Activated T-helper 1 cell treated with Interleukin-2 at 50 U/mL for 16 hours (primary cell): ENCODE measurements around the gene STK33.

Experiments used
- DNase-seq: peaks from one replicate; pipeline ENCODE4 v3.0.0-alpha.2; 2020; ENCODE audit warnings: low read depth

Gene STK33

GRCh38 chr11:8603696-8604077 lies 9.7 kb upstream of the STK33 start:
- no peak for DNase-seq

DNA sequence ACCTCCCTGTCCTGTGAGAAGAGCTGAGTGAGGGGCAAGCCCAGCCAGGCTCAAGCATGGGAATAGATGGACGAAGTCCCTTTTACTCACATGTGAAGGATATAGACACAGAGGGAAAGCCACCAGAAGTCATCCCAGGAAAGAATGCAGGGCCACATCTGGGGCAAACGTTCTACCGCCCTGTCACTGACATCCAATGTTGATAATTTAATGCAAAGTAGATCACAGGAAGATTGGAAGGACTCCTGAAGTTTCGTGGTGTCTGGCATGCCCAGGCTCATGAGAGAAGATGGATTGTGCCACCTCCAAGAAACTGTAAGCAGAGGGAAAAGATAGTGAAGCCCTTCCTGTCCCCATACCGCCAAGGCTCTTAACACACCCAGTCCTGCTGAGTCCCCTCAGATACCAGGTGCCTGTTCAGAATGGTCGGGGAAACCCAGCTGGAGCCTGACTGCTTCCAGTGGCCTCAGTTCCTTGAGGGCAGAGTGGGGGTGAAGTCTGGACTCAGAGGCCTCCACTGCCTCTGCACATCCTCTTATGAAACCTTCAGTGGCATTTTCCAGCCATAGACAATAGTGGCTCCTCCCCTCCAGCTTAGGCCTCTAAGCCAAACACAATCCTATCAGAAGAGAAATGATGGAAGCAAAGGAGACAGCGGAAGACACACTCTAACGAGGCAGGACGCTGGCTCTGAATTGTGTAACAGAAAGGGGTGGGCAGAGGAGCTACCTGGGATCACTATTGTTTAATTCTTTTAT lies 7.5 kb upstream of the STK33 start:
- no peak for DNase-seq

DNA sequence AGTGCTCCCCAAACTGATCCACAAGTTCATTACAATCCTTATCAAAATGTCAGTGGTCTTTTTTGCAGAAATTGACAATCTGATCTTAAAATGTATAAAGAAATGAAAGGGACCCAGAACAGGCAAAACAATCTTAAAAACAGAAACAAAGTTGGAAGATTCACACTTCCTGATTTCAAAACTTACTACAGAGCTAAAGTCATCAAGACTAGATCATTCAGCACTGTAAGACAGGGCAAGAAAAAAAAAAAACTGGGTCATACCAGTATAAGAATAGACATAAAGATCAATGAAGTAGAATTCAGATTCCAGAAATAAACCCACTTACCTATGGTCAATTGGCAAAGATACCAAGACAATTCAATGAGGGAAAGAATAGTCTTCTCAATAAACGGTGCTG lies 4.5 kb upstream of the STK33 start:
- no peak for DNase-seq

DNA sequence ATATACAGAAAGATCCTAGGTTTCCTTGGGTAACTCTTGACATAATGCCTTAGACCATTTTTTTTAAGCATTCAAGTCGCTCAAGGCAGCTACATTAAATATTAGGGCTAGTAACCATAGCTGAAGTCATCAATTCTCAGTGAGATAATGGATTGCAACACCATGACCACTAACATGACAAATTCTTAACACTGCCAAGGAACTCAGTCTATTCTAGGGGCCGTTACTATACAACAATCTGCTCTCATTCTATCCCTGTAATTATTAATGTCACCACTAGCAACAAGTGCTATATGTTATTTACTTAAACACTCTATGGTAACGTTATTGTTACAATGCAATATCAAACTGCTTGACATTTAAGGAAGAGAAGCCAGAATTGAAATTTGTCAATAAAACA lies 3.2 kb upstream of the STK33 start:
- no peak for DNase-seq

GRCh38 chr11:8596504-8597046 lies 2.5 kb upstream of the STK33 start:
- DNase-seq: no peak

DNA sequence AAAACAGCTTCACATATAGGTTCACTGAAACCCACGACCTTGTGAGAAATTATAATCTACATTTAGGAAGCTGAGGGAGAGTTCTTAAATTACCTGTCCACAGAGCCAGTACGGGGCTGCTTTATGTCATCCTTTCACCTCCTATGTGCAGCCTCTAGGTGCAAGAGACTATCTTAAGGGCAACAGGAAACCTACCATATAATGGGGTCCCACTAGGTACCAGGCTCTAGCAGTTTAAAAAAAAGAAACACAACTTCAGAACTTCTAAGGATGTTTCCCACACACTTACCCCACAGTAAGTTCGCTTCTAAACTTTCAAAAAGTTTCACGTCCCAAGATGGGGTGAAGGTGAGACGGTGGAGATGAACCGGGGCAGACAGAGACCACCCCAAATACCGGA lies 573 bp downstream of the STK33 start:
- no peak for DNase-seq

DNA sequence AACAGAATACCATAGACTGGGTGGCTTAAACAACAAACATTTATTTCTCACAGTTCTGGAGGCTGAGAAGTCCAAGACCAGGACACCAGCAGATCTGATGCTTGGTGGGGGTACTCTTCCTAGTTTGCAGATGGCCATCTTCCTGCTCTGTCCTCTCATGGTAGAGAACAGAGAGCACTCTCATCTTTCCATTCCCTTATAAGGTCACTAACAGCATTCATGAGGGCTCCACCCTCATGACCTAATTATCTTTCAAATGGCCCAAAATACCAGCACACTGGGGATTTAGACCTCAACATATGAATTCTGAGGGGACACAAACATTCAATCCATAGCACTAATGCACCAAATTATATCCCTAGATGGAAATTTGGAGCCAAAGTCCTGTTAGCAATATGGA lies 6.1 kb downstream of the STK33 start:
- no peak for DNase-seq

DNA sequence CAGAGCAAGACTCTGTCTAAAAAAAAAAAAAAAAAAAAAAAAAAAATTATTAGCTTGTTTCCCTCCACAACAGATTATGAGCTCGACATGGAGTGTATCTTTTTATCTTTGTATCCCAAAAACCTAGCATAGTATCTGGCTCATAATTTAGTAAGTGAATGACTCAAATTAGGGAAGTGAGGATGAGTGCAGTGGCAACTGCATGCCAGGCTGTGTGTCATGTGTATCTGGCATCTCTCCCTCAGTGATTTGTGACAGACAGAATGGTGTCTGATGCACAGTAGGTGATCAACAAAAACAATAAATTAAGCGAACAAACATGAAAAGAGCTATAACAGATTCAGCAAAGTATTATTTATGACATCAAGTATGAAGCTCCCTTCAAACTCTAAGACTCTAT lies 7.2 kb downstream of the STK33 start:
- DNase-seq: no peak

GRCh38 chr11:8586184-8586583 lies 7.8 kb downstream of the STK33 start:
- no peak for DNase-seq

DNA sequence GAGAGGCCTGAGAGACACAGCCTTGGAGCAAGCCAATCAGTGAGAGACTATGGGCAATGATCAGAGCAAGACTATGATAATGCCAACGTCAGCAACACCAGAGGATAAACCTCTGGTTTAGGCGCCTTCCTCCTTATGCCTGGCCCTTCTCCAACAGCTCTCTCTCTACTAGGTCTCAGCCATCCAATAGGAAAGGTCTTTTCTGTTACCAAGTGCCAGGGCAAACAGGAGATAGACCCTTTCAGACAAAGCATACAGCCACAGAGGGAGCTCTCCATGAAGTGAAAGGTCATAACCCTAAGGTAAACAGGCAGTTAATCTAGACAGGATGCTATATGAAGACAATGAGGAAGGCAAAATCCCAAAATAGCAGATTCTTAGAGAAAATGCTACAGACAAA lies 9.5 kb downstream of the STK33 start:
- no peak for DNase-seq

- DNase-seq: no peak
Observed at GRCh38 chr11:8584082-8584481, 9.9 kb downstream of the STK33 start.

DNA sequence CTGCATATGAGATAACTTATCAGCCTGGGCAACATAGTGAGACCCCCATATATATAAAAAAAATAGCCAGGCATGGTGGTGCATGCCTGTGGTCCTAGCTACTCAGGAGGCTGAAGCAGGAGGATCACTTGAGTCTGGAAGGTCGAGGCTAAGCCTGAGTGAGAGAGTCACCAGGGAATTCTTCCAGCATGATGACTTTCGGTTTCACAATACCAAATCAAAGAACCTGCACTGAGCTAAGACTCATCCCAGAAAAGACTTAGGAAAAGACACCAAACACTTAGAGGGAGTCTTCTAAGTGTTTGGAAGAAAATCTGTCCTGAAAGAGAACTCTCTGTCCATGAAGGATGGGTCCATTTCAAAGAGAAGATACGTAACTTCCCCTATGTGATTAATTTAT lies 12.7 kb downstream of the STK33 start:
- no peak for DNase-seq

- DNase-seq: no peak
Observed at GRCh38 chr11:8577791-8578581, 16.0 kb downstream of the STK33 start.

DNA sequence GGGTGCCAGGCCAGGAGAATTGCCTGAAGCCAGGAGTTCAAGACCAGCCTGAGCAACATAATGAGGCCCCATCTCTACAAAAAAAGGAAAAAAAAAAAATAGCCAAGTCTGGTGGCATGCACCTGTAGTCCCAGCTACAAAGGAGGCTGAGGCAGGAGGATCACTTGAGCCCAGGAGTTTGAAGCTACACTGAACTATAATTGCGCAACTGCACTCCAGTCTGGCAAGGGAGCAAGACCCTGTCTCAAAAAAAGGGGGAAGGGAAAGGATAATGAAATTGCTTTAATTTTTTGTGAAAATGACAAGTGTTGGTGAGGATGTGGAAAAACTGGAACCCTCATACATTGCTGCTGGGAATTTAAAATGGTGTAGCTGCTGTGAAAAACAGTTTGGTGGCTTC lies 19.2 kb downstream of the STK33 start:
- no peak for DNase-seq

- DNase-seq: no peak
Observed at GRCh38 chr11:8573777-8574176, 20.3 kb downstream of the STK33 start.

- DNase-seq: no peak
Observed at GRCh38 chr11:8567602-8568198, 26.3 kb downstream of the STK33 start.

DNA sequence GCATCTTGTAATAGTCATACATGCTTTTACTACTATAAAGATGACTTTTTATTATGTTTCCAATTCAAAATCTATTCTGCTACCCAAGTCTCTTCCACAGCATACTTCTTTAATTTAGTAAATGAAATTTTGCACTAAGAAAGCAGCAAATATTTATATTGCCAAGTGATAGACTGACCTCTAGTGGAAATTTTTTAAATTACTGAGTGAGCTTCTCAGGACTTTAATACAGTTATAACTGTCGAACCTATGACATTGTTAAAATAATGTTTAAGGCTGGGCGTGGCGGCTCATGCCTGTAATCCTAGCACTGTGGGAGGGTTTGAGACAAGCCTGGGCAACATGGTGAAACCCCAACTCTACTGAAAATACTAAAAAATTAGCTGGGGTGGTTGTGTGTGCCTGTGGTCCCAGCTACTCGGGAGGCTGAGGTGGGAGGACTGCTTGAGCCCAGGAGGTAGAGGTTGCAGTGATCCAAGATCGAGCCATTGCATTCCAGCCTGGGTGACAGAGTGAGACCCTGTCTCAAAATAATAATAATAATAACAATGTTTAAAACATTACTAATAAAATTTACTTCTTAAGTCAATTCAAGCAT lies 27.3 kb downstream of the STK33 start:
- no peak for DNase-seq

DNA sequence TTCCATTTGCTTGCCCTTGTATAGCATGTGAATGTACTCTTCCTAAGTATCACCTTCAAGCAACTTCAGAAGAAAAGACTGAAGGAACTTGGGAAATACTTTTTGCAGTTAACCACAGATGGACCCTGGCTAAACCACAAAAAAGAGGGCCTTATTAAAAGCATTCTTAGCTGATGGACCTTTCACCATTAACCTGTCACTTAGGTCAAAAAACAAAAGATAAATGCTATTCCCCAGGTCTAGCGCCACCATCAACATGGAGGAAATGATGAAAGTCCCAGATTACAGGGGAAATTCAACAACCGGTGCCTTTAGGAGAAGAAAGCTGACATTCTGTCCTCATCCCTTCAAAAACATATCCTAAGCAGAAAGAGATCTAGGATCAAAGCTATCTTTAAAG lies 29.5 kb downstream of the STK33 start:
- no peak for DNase-seq

- no peak for DNase-seq
Observed at GRCh38 chr11:8561461-8561860, 32.6 kb downstream of the STK33 start.

DNA sequence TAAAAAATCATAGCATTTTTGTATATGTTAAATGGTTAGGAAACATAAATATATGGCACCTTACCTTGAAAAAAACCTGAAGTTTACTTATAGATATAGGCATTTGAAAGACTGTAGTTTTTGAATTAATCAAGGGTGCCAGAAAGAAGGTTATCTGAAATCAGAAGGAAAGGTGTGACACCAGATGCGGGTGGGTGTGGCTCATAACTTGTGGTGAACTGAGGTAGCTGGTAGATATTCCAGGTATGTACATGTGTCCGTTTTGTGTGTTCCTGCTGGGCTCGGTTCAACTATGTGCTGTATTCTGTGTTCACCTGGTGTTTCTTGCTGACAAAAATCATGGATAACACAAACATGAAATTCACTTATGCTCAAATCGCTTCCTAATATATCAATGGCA lies 35.6 kb downstream of the STK33 start:
- no peak for DNase-seq

GRCh38 chr11:8545698-8546366 lies 48.2 kb downstream of the STK33 start:
- no peak for DNase-seq

DNA sequence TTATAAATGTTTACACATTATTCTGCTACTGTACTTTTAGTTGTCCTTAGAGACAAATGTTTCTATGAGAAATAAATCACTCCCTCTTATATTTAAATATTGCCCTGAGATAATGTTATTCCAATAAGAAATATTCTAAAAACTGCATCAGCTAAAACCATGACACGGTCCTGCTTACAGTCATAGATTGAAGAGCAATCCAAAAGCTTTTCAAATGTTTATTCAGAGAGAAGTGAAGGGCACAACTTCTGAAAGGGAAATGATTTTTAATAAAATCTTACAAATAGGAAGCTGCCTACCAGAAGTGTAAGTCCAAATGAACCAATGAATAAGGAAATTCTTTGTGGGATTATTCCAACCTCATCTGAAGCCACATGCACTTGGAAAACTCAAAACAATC lies 49.2 kb downstream of the STK33 start:
- DNase-seq: no peak
